Panc1 (cell line): ENCODE data around the gene SCN2B. TPM values are rescaled to one million over a fixed set of nuclear protein-coding genes. Genes with fewer than 3 reads are reported as not detected.

Experiments used
- ATAC-seq: fragments of 200-7000 bp; cut with Tn5 transposase; 2 replicates; pipeline ENCODE4 v1.9.1; 2020; ENCODE audit warnings: mild to moderate bottlenecking, moderate library complexity
- BruUV-seq: library from RNA; stranded (reverse); fragments of 400-500 nt; replicated peaks from 2 replicates; lab custom pipeline; 2021; lab: Mats Ljungman, UMichigan
- CTCF ChIA-PET: fragments of 300-600 bp; sonication (Branson Sonifier 250); formaldehyde crosslinking; loops from one replicate; lab custom pipeline; 2022; ENCODE audit warnings: antibody characterized with exemption; lab: Charles Lee
- POLR2A ChIA-PET: fragments of 300-600 bp; sonication (Branson Sonifier 250); formaldehyde crosslinking; loops from one replicate; lab custom pipeline; 2022; ENCODE audit warnings: antibody characterized with exemption; lab: Charles Lee
- DNase-seq: peaks from one replicate; pipeline ENCODE4 v3.0.0-alpha.2; 2010; ENCODE audit warnings: low read depth, low spot score
- H3K27ac ChIP-seq: 2 replicates; pipeline ENCODE4 v1.5.1; 2011; ENCODE audit warnings: mild to moderate bottlenecking, low read length, inconsistent platforms
- H3K27me3 ChIP-seq: fragments of 200-500 bp; sonication (Bioruptor generic); 2 replicates; pipeline ENCODE4 v1.6.0; 2014; ENCODE audit warnings: low read length, inconsistent platforms; ENCODE audit not compliant: control insufficient read depth, insufficient read depth
- H3K36me3 ChIP-seq: fragments of 200-500 bp; sonication (Bioruptor generic); 2 replicates; pipeline ENCODE4 v1.5.1; 2014; ENCODE audit warnings: inconsistent platforms, mild to moderate bottlenecking, low read length, moderate library complexity; ENCODE audit not compliant: control insufficient read depth, insufficient read depth
- H3K4me1 ChIP-seq: 2 replicates; pipeline ENCODE4 v1.5.1; 2011; ENCODE audit warnings: inconsistent platforms, mild to moderate bottlenecking, low read length, moderate library complexity; ENCODE audit not compliant: control insufficient read depth, insufficient read depth
- H3K4me3 ChIP-seq, 2 experiments: 2 replicates each; pipeline ENCODE4 v1.5.1; 2011 to 2012; ENCODE audit warnings: low read depth in 2 of 2, low read length in 2 of 2, mild to moderate bottlenecking in 2 of 2, inconsistent platforms in 1 of 2, moderate library complexity in 1 of 2
- H3K9me3 ChIP-seq: fragments of 200-500 bp; sonication (Bioruptor generic); 2 replicates; pipeline ENCODE4 v1.5.1; 2014; ENCODE audit warnings: low read depth, mild to moderate bottlenecking, inconsistent platforms, low read length, moderate library complexity; ENCODE audit not compliant: control insufficient read depth, insufficient read depth
- POLR2AphosphoS5 ChIP-seq: IDR thresholded peaks from 2 replicates; pipeline ENCODE4 v1.6.1; 2012; ENCODE audit warnings: mild to moderate bottlenecking, low read depth, low read length, moderate library complexity
- SIN3A ChIP-seq: IDR thresholded peaks from 2 replicates; pipeline ENCODE4 v1.6.1; 2012; ENCODE audit warnings: low read depth, mild to moderate bottlenecking, low read length, moderate library complexity, borderline replicate concordance; ENCODE audit not compliant: insufficient read depth
- TCF7L2 ChIP-seq: IDR thresholded peaks from 2 replicates; pipeline ENCODE4 v1.6.1; 2011; ENCODE audit warnings: mild to moderate bottlenecking, low read depth, low read length, inconsistent platforms
- in situ Hi-C: cut with HindIII; loops from 2 replicates; pipeline ENCODE4 v1.10.0; 2016; ENCODE audit warnings: low sequenced_read_pairs, low pct_unique_long_range_greater_than_20kb
- intact Hi-C: fragments of 100-400 bp; cut with micrococcal nuclease; formaldehyde crosslinking; loops from one replicate; pipeline ENCODE4 v1.10.0; 2022; ENCODE audit not compliant: unreplicated experiment
- total RNA-seq: library from RNA; stranded (reverse); gene quantifications from one replicate; pipeline ENCODE4 v1.2.1, GENCODE V29; 2021; ENCODE audit not compliant: unreplicated experiment
- TF ChIP-seq, protein P1 (sequence below), 2 experiments: IDR thresholded peaks; 2 replicates each; pipeline ENCODE4 v1.6.1; 2011 to 2012; ENCODE audit warnings: low read depth in 2 of 2, control low read depth in 1 of 2, low read length in 1 of 2, mild to moderate bottlenecking in 1 of 2, moderate library complexity in 1 of 2; ENCODE audit not compliant: insufficient read depth in 1 of 2
- TF ChIP-seq, protein P2 (sequence below): fragments of 450-650 bp; IDR thresholded peaks from 2 replicates; pipeline ENCODE4 v1.5.1; 2017; ENCODE audit warnings: mild to moderate bottlenecking

SCN2B gene
- total RNA-seq, 1 experiment from 2014 or later, result not detected

DNA sequence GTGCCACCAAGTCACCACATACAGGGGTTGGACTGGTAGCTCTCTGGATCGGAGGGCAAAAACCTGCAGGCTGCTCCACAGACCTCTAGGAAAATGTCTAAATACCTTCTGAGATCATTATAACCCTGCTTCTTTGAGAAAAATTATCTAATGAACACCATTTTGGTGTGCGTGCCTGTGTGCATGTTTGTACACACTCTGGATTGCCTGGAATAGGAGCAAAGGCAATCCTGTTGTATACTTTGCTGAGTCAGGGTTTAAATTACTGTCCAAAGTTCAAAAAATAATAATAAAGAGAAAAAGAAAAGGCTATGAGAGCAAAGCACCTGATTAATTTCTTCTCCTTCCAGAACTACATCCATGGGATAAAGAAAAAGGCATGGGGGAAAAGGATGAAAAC, 37.3 kb upstream of the SCN2B start:
- TF ChIP-seq, protein P1, sequence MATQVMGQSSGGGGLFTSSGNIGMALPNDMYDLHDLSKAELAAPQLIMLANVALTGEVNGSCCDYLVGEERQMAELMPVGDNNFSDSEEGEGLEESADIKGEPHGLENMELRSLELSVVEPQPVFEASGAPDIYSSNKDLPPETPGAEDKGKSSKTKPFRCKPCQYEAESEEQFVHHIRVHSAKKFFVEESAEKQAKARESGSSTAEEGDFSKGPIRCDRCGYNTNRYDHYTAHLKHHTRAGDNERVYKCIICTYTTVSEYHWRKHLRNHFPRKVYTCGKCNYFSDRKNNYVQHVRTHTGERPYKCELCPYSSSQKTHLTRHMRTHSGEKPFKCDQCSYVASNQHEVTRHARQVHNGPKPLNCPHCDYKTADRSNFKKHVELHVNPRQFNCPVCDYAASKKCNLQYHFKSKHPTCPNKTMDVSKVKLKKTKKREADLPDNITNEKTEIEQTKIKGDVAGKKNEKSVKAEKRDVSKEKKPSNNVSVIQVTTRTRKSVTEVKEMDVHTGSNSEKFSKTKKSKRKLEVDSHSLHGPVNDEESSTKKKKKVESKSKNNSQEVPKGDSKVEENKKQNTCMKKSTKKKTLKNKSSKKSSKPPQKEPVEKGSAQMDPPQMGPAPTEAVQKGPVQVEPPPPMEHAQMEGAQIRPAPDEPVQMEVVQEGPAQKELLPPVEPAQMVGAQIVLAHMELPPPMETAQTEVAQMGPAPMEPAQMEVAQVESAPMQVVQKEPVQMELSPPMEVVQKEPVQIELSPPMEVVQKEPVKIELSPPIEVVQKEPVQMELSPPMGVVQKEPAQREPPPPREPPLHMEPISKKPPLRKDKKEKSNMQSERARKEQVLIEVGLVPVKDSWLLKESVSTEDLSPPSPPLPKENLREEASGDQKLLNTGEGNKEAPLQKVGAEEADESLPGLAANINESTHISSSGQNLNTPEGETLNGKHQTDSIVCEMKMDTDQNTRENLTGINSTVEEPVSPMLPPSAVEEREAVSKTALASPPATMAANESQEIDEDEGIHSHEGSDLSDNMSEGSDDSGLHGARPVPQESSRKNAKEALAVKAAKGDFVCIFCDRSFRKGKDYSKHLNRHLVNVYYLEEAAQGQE (IDR thresholded peaks at IDR 0.05; ENCODE audit: insufficient read depth in 1 of 2, low read depth in 2 of 2, low read length in 1 of 2), result no peak
- TF ChIP-seq POLR2AphosphoS5 (no peak), TCF7L2 (no peak), SIN3A (no peak)
- TF ChIP-seq, protein P2, sequence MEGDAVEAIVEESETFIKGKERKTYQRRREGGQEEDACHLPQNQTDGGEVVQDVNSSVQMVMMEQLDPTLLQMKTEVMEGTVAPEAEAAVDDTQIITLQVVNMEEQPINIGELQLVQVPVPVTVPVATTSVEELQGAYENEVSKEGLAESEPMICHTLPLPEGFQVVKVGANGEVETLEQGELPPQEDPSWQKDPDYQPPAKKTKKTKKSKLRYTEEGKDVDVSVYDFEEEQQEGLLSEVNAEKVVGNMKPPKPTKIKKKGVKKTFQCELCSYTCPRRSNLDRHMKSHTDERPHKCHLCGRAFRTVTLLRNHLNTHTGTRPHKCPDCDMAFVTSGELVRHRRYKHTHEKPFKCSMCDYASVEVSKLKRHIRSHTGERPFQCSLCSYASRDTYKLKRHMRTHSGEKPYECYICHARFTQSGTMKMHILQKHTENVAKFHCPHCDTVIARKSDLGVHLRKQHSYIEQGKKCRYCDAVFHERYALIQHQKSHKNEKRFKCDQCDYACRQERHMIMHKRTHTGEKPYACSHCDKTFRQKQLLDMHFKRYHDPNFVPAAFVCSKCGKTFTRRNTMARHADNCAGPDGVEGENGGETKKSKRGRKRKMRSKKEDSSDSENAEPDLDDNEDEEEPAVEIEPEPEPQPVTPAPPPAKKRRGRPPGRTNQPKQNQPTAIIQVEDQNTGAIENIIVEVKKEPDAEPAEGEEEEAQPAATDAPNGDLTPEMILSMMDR, result no peak
- Histone ChIP-seq H3K4me3 (no peak overlapping the region), H3K27me3 (peaks cover 36% of the 10 kb centered on the region), H3K9me3 (no peaks in the 10 kb centered on the region), H3K27ac (no peak overlapping the region), H3K4me1 (no peaks in the 10 kb centered on the region), H3K36me3 (no peaks in the 10 kb centered on the region)
- ATAC-seq, result no peak
- DNase-seq, result no peak
- ChIA-PET CTCF (no interaction called here), POLR2A (no interaction called here)
- no TSS peak for BruUV-seq
- in situ Hi-C loops (no loop called here), intact Hi-C loops (no loop called here)

DNA sequence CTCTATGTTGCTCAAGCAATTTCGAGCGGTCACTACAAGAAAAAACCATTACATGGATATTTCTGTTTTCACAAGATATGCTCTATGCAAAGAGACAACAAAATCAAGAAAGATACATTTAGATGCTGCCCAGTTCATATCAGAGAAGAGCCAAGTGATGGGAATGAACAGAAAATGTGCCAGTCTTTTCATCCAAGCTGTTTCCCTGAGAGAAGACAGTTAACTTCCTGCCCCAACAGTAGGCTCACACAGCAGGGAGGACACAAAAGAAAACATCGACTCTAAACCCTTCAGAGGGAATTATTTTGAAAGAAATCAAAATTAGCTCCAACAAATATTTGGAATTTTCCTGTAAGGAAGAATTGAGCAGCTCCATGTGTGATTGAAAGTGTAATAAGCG, 36.8 kb upstream of the SCN2B start:
- Histone ChIP-seq H3K36me3 (no peaks in the 10 kb centered on the region), H3K9me3 (no peaks in the 10 kb centered on the region), H3K4me3 (no peak overlapping the region), H3K27ac (no peak overlapping the region), H3K4me1 (no peaks in the 10 kb centered on the region), H3K27me3 (peaks cover 42% of the 10 kb centered on the region)
- ChIA-PET POLR2A (no interaction called here), CTCF (no interaction called here)
- ATAC-seq (no peak), DNase-seq (no peak)
- TF ChIP-seq SIN3A, result no peak
- TF ChIP-seq, protein P1 (IDR thresholded peaks at IDR 0.05; ENCODE audit: insufficient read depth in 1 of 2, low read depth in 2 of 2, low read length in 1 of 2), result no peak
- TF ChIP-seq, protein P2, result no peak
- no peak for TF ChIP-seq POLR2AphosphoS5
- no peak for TF ChIP-seq TCF7L2
- in situ Hi-C loops, result no loop called here
- BruUV-seq, result no TSS peak
- intact Hi-C loops, result no loop called here
